ENCODE measurements around the gene SHMT2. TPM values are rescaled to one million over a fixed set of nuclear protein-coding genes. Genes with fewer than 3 reads are reported as not detected.

Gene SHMT2
- total and polyA plus RNA-seq, 9 of the 15 experiments (the other 6 are each of a cell fraction or from before 2014, with no cell fraction given), result 46.1 to 319 (median 115) TPM

DNA sequence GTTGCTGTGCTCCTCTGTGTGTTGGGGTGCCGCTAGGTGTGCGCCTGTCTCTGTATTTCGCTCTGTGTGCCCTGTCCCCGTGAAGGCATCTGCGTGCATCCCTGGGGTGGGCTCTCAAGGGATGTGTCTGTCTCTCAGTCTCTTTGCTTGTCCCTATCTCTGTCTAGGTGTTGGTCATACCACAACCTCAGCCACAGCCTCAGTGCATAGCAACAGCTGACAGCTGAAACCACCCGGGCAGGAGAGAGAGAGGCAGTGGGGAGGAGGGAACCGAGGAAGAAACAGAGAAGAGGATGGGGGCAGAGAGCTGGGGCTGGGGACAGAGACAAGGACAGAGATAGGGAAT lies 13.9 kb upstream of the SHMT2 start (continued):
- TF ChIP-seq, protein P1, sequence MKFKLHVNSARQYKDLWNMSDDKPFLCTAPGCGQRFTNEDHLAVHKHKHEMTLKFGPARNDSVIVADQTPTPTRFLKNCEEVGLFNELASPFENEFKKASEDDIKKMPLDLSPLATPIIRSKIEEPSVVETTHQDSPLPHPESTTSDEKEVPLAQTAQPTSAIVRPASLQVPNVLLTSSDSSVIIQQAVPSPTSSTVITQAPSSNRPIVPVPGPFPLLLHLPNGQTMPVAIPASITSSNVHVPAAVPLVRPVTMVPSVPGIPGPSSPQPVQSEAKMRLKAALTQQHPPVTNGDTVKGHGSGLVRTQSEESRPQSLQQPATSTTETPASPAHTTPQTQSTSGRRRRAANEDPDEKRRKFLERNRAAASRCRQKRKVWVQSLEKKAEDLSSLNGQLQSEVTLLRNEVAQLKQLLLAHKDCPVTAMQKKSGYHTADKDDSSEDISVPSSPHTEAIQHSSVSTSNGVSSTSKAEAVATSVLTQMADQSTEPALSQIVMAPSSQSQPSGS (CRISPR knock-in tag; IDR thresholded peaks at IDR 0.05), result no peak
- TF ChIP-seq OTX1 (CRISPR knock-in tag; IDR thresholded peaks at IDR 0.05), result no peak

DNA sequence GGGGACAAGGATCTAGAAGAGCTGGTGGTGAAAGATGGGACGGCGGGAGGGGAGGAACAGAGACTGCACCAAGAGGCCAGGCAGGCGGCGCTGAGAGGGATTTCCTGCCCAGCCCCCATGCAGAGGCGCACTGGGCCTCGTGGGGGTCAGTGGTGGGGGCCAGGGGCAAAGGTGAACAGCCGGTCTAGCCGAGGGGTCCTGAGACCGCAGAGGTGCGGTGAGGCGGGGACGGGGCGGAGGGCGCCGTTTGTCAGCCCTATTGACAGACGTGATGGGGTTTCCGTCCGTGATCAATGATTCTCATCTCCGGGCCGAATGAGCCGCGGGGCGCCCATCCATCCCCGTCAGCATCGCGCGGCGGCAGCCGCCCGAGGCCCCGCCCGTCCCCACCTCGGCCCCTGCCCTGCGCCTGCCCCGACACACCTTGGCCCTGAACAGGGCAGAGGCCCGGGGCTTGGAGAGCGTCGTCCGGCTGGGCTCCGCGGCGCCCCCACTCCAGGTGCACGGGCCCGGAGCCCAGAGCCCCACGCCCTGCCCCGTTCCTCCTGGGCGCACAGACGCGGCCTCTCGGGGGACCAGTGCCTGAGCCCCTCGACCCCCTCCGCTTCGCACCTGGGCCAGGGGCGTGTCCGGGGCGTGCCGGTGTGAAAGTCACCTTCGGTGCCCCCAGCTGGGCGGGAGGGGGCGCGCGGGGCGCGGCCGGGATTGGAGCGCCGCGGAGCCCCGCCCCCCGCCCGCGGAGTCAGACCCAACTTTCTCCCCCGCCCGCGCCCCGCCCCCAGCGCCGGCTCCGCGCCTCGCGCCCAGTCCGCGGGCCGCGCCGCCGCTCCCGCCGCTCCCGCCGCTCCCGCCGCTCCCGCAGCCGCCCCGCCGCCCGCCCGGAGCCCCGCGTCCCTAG lies 13.2 kb upstream of the SHMT2 start, which contains the start of gene NXPH4:
Gene NXPH4, plus strand, starts transcription at position 781 of the 898 bp plus-strand sequence. CDS start 176 bp downstream, outside the sequence.
- Histone ChIP-seq H3K9me1 (ENCODE audit: control insufficient read depth, insufficient read depth, low read length) (peaks cover 3% of the 10 kb centered on the region), H2AFZ (ENCODE audit: low read depth, low read length) (peak within 1 kb of the TSS; percentile 82), H4K20me1 (replicated peaks; ENCODE audit: control insufficient read depth, insufficient read depth, low read length) (peaks cover 13% of the 10 kb centered on the region; the same call in 1 of the 2 replicates), H3K9me3 (replicated peaks; ENCODE audit: control insufficient read depth, insufficient read depth, low read depth, low read length) (no peaks in the 10 kb centered on the region), H3K4me2 (ENCODE audit: insufficient read depth, low read length) (peak within 1 kb of the TSS; percentile 76), H3K4me1 (replicated peaks in 1 of 2; ENCODE audit: control insufficient read depth in 2 of 2, insufficient read depth in 2 of 2, low read length in 2 of 2) (peaks cover 17 to 57% of the 10 kb centered on the region in 2 experiments; a peak in 4 of 5 replicates), H3K4me3 (peak within 1 kb of the TSS; percentile 39), H3K27ac (ENCODE audit: extremely low read depth, low read depth, low read length) (no peak within 1 kb of the TSS), H3K36me3 (ENCODE audit: control insufficient read depth, insufficient read depth, low read length) (no peaks in the 10 kb centered on the region), H3K79me2 (ENCODE audit: control insufficient read depth, insufficient read depth, low read length) (no peaks in the 10 kb centered on the region), H3K9ac (ENCODE audit: insufficient read depth in 1 of 2, low read depth in 2 of 2, low read length in 2 of 2) (peak within 1 kb of the TSS in 1 of 2 experiments; percentile 90; a peak in 2 of 4 replicates), H3K27me3 (ENCODE audit: control insufficient read depth in 2 of 2, insufficient read depth in 2 of 2, low read length in 2 of 2) (peaks cover 44 to 71% of the 10 kb centered on the region in 2 experiments)
- WGBS (ENCODE audit: insufficient coverage, low coverage, missing lambda C conversion rate), result 3% methylated on average over 28 of the region's 102 CpGs
- in situ Hi-C loops (cut with MboI), result no loop called here
- no TSS peak for BruUV-seq (replicated peaks)
- intact Hi-C loops (cut with micrococcal nuclease), result no loop called here
- ChIA-PET CTCF (ENCODE audit: low intra/inter-chr PET ratio) (interaction anchor here (0.7 to 7.2 kb wide), 2 partner anchors 22 to 28 kb away, joined by 4 to 186 read pairs; a partner anchor contains a TSS), POLR2A (interaction anchor here (0.6 to 2.2 kb wide), 4 partner anchors 13 to 406 kb away, joined by 3 to 8 read pairs (median 3); partner anchors contain the start of gene SHMT2)
- peak; percentile 23 for ATAC-seq
- no peak for FAIRE-seq
- peak; percentile 72 to 95 (median 90) for DNase-seq (ENCODE audit: extremely low read depth in 1 of 4, low spot score in 3 of 4)
- TF ChIP-seq RB1 (IDR thresholded peaks at IDR 0.05; ENCODE audit: low read depth), result 0 out of 2 replicates have a peak, but pooled peaks have one; percentile 25
- TF ChIP-seq RAD21 (CRISPR knock-in tag; conservative IDR thresholded peaks at IDR 0.05 in 1 of 2, IDR thresholded peaks at IDR 0.05 in 1 of 2), result no peak
- peak in 1 of 2 experiments; percentile 38; a peak in 1 of 4 replicates for TF ChIP-seq HDAC1 (IDR thresholded peaks at IDR 0.05)
- no peak for TF ChIP-seq SMARCA4 (IDR thresholded peaks at IDR 0.05)
- TF ChIP-seq ZEB2 (IDR thresholded peaks at IDR 0.05), result 0 out of 2 replicates have a peak, but pooled peaks have one; percentile 15
- TF ChIP-seq MEIS2 (IDR thresholded peaks at IDR 0.05; ENCODE audit: partially characterized antibody), result peak; percentile 44
- TF ChIP-seq, protein P2, sequence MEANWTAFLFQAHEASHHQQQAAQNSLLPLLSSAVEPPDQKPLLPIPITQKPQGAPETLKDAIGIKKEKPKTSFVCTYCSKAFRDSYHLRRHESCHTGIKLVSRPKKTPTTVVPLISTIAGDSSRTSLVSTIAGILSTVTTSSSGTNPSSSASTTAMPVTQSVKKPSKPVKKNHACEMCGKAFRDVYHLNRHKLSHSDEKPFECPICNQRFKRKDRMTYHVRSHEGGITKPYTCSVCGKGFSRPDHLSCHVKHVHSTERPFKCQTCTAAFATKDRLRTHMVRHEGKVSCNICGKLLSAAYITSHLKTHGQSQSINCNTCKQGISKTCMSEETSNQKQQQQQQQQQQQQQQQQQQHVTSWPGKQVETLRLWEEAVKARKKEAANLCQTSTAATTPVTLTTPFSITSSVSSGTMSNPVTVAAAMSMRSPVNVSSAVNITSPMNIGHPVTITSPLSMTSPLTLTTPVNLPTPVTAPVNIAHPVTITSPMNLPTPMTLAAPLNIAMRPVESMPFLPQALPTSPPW (CRISPR knock-in tag; IDR thresholded peaks at IDR 0.05), result peak; percentile 73
- TF ChIP-seq NR2C2 (CRISPR knock-in tag; IDR thresholded peaks at IDR 0.05), result no peak
- 0 out of 2 replicates have a peak, but pooled peaks have one; percentile 32 for TF ChIP-seq NR2C2 (tag; IDR thresholded peaks at IDR 0.05)
- no peak for TF ChIP-seq ASH1L (IDR thresholded peaks at IDR 0.05; ENCODE audit: borderline replicate concordance, low read depth, partially characterized antibody)
- TF ChIP-seq, protein P3, sequence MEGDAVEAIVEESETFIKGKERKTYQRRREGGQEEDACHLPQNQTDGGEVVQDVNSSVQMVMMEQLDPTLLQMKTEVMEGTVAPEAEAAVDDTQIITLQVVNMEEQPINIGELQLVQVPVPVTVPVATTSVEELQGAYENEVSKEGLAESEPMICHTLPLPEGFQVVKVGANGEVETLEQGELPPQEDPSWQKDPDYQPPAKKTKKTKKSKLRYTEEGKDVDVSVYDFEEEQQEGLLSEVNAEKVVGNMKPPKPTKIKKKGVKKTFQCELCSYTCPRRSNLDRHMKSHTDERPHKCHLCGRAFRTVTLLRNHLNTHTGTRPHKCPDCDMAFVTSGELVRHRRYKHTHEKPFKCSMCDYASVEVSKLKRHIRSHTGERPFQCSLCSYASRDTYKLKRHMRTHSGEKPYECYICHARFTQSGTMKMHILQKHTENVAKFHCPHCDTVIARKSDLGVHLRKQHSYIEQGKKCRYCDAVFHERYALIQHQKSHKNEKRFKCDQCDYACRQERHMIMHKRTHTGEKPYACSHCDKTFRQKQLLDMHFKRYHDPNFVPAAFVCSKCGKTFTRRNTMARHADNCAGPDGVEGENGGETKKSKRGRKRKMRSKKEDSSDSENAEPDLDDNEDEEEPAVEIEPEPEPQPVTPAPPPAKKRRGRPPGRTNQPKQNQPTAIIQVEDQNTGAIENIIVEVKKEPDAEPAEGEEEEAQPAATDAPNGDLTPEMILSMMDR (IDR thresholded peaks at IDR 0.05 in 2 of 3, conservative IDR thresholded peaks at IDR 0.05 in 1 of 3; ENCODE audit: insufficient read depth in 2 of 3, low read depth in 1 of 3, low read length in 3 of 3), result peak in 1 of 3 experiments; percentile 9; a peak in 1 of 6 replicates

Measured in K562 (cell line).